Spleen (tissue), 11 donors: Measurements from ENCODE around the gene CPT1A. TPM values are rescaled to one million over a fixed set of nuclear protein-coding genes. Genes with fewer than 3 reads are reported as not detected.

Source experiments
- DNase-seq: peaks from one replicate; pipeline ENCODE4 v3.0.0-alpha.2; 2020
- H3K27ac ChIP-seq, 8 donors: fragments of 200-600 bp; sonication (generic) in 7 of 8; 1 replicate in 4 of 8; 2 replicates in 4 of 8; pipeline versions ENCODE4 v1.5.0 to v1.8.0; 2016 to 2021; ENCODE audit warnings: inconsistent platforms in 4 of 8, mild to moderate bottlenecking in 4 of 8, moderate library complexity in 1 of 8
- H3K27me3 ChIP-seq, 7 donors: fragments of 200-600 bp; sonication (generic) in 6 of 7; replicated peaks in 1 of 7; 1 replicate in 4 of 7; 2 replicates in 3 of 7; pipeline versions ENCODE4 v1.5.0 to v1.8.0; 2016 to 2021; ENCODE audit warnings: inconsistent platforms in 3 of 7, mild to moderate bottlenecking in 1 of 7
- H3K36me3 ChIP-seq, 6 donors: fragments of 200-600 bp; sonication (generic) in 5 of 6; 1 replicate in 4 of 6; 2 replicates in 2 of 6; pipeline versions ENCODE4 v1.5.0 to v1.8.0; 2016 to 2021; ENCODE audit warnings: inconsistent platforms in 2 of 6
- H3K4me1 ChIP-seq, 6 donors: fragments of 200-600 bp; sonication (generic) in 5 of 6; 1 replicate in 3 of 6; 2 replicates in 3 of 6; pipeline versions ENCODE4 v1.5.0 to v1.8.0; 2016 to 2021; ENCODE audit warnings: inconsistent platforms in 3 of 6
- H3K4me3 ChIP-seq, 8 donors: fragments of 200-600 bp; sonication (generic) in 7 of 8; 1 replicate in 4 of 8; 2 replicates in 4 of 8; pipeline versions ENCODE4 v1.5.0 to v1.8.0; 2016 to 2021; ENCODE audit warnings: inconsistent platforms in 4 of 8, mild to moderate bottlenecking in 4 of 8, moderate library complexity in 2 of 8
- H3K9me3 ChIP-seq, 8 donors: fragments of 200-600 bp; sonication (generic) in 7 of 8; 1 replicate in 4 of 8; 2 replicates in 4 of 8; pipeline versions ENCODE4 v1.5.0 to v1.8.0; 2016 to 2021; ENCODE audit warnings: inconsistent platforms in 4 of 8
- POLR2A ChIP-seq, 3 donors: fragments of 450-650 bp; IDR thresholded peaks; one replicate each; pipeline ENCODE4 v1.5.1; 2017; ENCODE audit warnings: antibody characterized with exemption in 3 of 3, mild to moderate bottlenecking in 1 of 3
- POLR2AphosphoS5 ChIP-seq, 3 donors: sonication (generic); formaldehyde crosslinking; IDR thresholded peaks; one replicate each; pipeline ENCODE4 v1.5.1; 2017; ENCODE audit warnings: antibody characterized with exemption in 3 of 3
- WGBS, 5 donors: extraction: QIAGEN DNeasy Blood & Tissue Kit in 3 of 5; methylation state at CpG; one replicate each; pipeline versions ENCODE4 v1.1.5 to v1.1.7; 2013 to 2018; 5-methylcytosine and 5-hydroxymethylcytosine counted together
- intact Hi-C: fragments of 100-400 bp; cut with DNase I; formaldehyde crosslinking; loops from one replicate; pipeline ENCODE4 v1.15.0; 2023; ENCODE audit warnings: low total_unique reads
- polyA plus RNA-seq, 3 donors: library from polyadenylated mRNA; stranded (reverse); fragments of 200-250 nt; gene quantifications; one replicate each; pipeline ENCODE4 v1.2.1, GENCODE V29; 2013
- total RNA-seq, 7 donors: library from RNA; depleted of rRNA in 3 of 7; stranded (reverse); fragments of >200 nt in 3 of 7; fragmentation: NEBNext Ultra II Directional in 4 of 7; extraction: Animal tissue kit (Norgen Biotek cat#: 25700) in 4 of 7; gene quantifications; one replicate each; pipeline versions ENCODE4 v1.1.0 to v1.2.1, GENCODE V29; 2016 to 2021
- TF ChIP-seq, protein P1 (sequence below), 11 experiments: fragments of 200-600 bp in 7 of 11; fragments of 450-650 bp in 4 of 11; sonication (generic) in 4 of 11; IDR thresholded peaks in 8 of 11; conservative IDR thresholded peaks in 3 of 11; 1 replicate in 7 of 11; 2 replicates in 4 of 11; pipeline versions ENCODE4 v1.4.0 to v1.8.0; 2016 to 2021; ENCODE audit warnings: antibody characterized with exemption in 11 of 11, inconsistent platforms in 4 of 11, mild to moderate bottlenecking in 1 of 11
- donor health status: healthy with polysubstance abuse.
- donor health status: DM: no; HTN: no; CAD: no; lungs with moderate emphysema.
- donor health status: DM: no; HTN: no; CAD: no.
- donor health status: Bipolar disorder and iron deficiency.
- donor health status: healthy.
- donor health status: DM: no; HTN: no; CAD: no.
- donor health status: DM: yes; HTN: yes; CAD: no.

CPT1A gene
- total and polyA plus RNA-seq, 10 donors = 6.7 to 118 (median 69.4) TPM

DNA sequence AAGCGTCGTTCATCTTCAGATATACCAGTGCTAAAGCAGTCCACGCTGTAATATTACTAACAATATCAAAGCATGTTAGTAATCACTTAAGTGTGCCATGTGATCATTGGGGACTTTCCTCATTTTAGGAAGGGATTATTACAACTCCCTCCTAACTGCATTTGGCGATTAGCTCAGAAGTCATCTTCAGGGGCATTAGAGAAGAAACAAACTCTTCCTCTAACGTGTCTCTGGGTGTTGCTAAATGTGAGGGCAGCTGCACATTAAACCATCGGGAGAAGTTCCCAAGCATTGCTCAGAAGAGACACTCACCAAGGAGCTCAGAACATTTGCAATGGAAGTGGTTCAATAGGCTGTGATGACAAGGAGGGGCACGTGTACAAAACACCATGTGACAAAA, 107.6 kb downstream of the CPT1A start:
- peaks cover 0 to 10% (median 0%) of the 10 kb centered on the region in 6 donors for H3K36me3 ChIP-seq
- no peaks in the 10 kb centered on the region for H3K27me3 ChIP-seq
- TF ChIP-seq POLR2A (IDR thresholded peaks at IDR 0.05) (no peak), POLR2AphosphoS5 (IDR thresholded peaks at IDR 0.05) (no peak)
- TF ChIP-seq, protein P1, sequence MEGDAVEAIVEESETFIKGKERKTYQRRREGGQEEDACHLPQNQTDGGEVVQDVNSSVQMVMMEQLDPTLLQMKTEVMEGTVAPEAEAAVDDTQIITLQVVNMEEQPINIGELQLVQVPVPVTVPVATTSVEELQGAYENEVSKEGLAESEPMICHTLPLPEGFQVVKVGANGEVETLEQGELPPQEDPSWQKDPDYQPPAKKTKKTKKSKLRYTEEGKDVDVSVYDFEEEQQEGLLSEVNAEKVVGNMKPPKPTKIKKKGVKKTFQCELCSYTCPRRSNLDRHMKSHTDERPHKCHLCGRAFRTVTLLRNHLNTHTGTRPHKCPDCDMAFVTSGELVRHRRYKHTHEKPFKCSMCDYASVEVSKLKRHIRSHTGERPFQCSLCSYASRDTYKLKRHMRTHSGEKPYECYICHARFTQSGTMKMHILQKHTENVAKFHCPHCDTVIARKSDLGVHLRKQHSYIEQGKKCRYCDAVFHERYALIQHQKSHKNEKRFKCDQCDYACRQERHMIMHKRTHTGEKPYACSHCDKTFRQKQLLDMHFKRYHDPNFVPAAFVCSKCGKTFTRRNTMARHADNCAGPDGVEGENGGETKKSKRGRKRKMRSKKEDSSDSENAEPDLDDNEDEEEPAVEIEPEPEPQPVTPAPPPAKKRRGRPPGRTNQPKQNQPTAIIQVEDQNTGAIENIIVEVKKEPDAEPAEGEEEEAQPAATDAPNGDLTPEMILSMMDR (IDR thresholded peaks at IDR 0.05 in 8 of 11, conservative IDR thresholded peaks at IDR 0.05 in 3 of 11) = no peak
- no peak for DNase-seq
- no peaks in the 10 kb centered on the region for H3K9me3 ChIP-seq
- no peak overlapping the region for H3K27ac ChIP-seq
- H3K4me1 ChIP-seq = peaks cover 0 to 30% (median 0%) of the 10 kb centered on the region in 6 donors
- H3K4me3 ChIP-seq = no peak overlapping the region
- intact Hi-C loops = no loop called here
- WGBS, 5 donors = 59 to 88% (median 72%) methylated on average over 7 of the region's 7 CpGs

DNA sequence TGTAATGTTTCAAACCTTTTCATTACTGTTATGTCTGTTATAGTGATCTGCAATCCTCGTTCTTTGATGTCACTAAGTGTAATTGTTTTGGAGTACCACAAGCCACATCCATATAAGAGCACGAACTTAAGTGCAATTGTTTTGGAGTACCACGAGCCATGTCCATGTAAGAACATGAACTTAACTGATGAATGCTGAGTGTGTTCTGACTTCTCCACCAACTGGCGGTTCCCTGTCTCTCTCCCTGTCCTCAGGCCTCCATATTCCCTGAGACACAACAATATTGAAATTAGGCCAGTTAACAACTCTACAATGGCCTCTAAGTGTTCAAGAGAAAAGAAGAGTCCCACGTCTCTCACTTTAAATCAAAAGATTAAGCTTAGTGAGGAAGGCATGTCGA, 113.9 kb downstream of the CPT1A start:
- Histone ChIP-seq H3K36me3 (no peaks in the 10 kb centered on the region), H3K27me3 (no peaks in the 10 kb centered on the region), H3K27ac (no peak overlapping the region), H3K9me3 (no peaks in the 10 kb centered on the region), H3K4me3 (no peak overlapping the region), H3K4me1 (no peaks in the 10 kb centered on the region)
- intact Hi-C loops = no loop called here
- whole genome bisulfite sequencing, 5 donors = 70 to 91% (median 85%) methylated on average over 6 of the region's 6 CpGs
- no peak for DNase-seq
- TF ChIP-seq POLR2AphosphoS5 (IDR thresholded peaks at IDR 0.05) (no peak), POLR2A (IDR thresholded peaks at IDR 0.05) (no peak)
- TF ChIP-seq, protein P1 (IDR thresholded peaks at IDR 0.05 in 8 of 11, conservative IDR thresholded peaks at IDR 0.05 in 3 of 11) = no peak

DNA sequence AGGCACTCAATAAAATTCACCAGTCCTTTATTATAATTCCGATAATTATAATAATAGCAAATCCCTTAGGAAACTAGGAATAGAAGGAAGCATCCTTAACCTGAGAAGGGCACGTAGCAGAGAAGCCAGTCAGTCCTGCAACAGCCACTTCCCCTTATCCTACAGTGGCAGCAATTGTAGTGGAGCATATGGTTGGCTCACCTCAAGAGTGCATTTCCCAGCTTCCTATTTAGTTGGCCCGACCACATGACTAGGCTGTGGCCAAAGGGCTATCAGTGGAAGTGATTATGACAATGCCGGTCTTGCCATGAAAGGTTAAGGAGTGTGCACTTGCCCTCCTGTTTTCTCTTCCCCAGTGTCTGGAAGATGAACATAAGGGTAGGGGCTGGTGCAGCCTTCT, 117.4 kb downstream of the CPT1A start:
- H3K27me3 ChIP-seq = no peaks in the 10 kb centered on the region
- H3K9me3 ChIP-seq = peaks cover 0 to 13% (median 7%) of the 10 kb centered on the region in 8 donors
- no peaks in the 10 kb centered on the region for H3K36me3 ChIP-seq
- H3K4me1 ChIP-seq = no peaks in the 10 kb centered on the region
- no peak overlapping the region for H3K27ac ChIP-seq
- 46 to 64% (median 58%) methylated on average over 4 of the region's 4 CpGs for WGBS, 5 donors
- no peak overlapping the region for H3K4me3 ChIP-seq
- TF ChIP-seq POLR2AphosphoS5 (IDR thresholded peaks at IDR 0.05) (no peak), POLR2A (IDR thresholded peaks at IDR 0.05) (no peak)
- TF ChIP-seq, protein P1 (IDR thresholded peaks at IDR 0.05 in 8 of 11, conservative IDR thresholded peaks at IDR 0.05 in 3 of 11) = no peak
- intact Hi-C loops = no loop called here
- no peak for DNase-seq

DNA sequence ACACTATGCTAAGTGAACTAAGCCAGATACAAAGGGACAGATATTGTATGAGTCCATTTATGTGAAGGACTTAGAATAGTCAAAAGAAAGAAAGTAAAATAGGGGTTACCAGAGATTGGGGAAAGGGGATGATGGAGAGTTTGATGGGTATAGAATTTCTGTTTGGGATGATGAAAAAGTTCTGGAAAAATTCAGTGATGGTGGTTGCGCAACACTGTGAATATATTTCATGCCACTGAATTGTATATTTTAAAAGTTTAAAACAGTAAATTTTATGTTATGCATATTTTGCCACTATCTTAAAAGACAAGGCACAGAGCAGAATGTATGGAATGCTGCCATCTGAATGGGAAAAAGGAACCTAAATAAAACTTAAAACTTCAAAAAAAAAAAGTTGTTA, 119.6 kb downstream of the CPT1A start:
- Histone ChIP-seq H3K27ac (no peak overlapping the region), H3K9me3 (peaks cover 0 to 21% (median 7%) of the 10 kb centered on the region in 8 donors), H3K27me3 (no peaks in the 10 kb centered on the region), H3K4me3 (no peak overlapping the region), H3K36me3 (no peaks in the 10 kb centered on the region), H3K4me1 (no peaks in the 10 kb centered on the region)
- TF ChIP-seq, protein P1 (IDR thresholded peaks at IDR 0.05 in 8 of 11, conservative IDR thresholded peaks at IDR 0.05 in 3 of 11) = no peak
- TF ChIP-seq POLR2AphosphoS5 (IDR thresholded peaks at IDR 0.05) (no peak), POLR2A (IDR thresholded peaks at IDR 0.05) (no peak)
- no peak for DNase-seq
- intact Hi-C loops = no loop called here
- WGBS, 5 donors = 94 to 100% (median 98%) methylated on average over 1 of the region's 1 CpG
